Measurements from ENCODE around the gene CERS6.

DNA sequence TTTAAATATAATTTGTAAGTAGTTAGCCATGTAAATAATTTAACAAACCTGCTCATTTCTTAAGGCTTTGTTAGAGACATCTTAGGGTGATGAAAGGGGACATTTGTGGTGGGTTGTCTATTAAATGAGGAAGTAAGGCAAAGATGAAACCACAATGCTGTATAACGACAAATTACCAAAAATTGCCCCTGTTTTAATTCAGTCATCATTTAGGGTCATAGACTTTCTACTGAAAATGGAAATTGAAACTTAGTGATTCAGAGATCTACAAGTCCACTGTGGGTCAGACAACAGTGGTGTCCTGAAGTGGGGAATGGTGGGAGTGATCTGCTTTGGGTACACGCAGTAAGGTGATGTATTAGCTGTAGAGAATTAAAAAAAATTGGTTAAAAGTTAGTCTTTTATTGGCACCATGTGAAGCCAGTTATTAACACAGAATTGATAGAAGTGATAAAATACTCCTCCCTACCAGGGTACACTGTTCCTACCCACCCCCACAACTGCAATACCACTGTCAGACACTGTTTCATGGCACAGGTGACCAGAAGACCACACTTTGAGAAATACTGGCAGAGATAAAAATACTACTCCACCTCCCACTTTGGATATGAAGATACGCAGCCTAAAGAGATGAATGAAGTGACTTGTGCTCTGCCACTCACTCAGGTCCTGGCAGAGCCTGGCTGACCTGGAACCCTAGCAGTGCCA lies 13.4 kb downstream of the CERS6 start:
- TF ChIP-seq, protein P1, sequence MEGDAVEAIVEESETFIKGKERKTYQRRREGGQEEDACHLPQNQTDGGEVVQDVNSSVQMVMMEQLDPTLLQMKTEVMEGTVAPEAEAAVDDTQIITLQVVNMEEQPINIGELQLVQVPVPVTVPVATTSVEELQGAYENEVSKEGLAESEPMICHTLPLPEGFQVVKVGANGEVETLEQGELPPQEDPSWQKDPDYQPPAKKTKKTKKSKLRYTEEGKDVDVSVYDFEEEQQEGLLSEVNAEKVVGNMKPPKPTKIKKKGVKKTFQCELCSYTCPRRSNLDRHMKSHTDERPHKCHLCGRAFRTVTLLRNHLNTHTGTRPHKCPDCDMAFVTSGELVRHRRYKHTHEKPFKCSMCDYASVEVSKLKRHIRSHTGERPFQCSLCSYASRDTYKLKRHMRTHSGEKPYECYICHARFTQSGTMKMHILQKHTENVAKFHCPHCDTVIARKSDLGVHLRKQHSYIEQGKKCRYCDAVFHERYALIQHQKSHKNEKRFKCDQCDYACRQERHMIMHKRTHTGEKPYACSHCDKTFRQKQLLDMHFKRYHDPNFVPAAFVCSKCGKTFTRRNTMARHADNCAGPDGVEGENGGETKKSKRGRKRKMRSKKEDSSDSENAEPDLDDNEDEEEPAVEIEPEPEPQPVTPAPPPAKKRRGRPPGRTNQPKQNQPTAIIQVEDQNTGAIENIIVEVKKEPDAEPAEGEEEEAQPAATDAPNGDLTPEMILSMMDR (IDR thresholded peaks at IDR 0.05; ENCODE audit: poor library complexity), result no peak
- TF ChIP-seq EZH2phosphoT487 (IDR thresholded peaks at IDR 0.05; ENCODE audit: low read depth, severe bottlenecking, unreplicated experiment) (no peak), EZH2 (IDR thresholded peaks at IDR 0.05; ENCODE audit: borderline replicate concordance) (no peak)
